Measurements from ENCODE around the gene OR5M3. TPM values are rescaled to one million over a fixed set of nuclear protein-coding genes. Genes with fewer than 3 reads are reported as not detected.

OR5M3 gene
- total and polyA plus RNA-seq, 2 of the 4 experiments (the other 2 are of a cell fraction): not detected

- H4K91ac ChIP-seq (ENCODE audit: insufficient read depth, low read depth, low read length): no peak overlapping the region
- dilution Hi-C loops (cut with HindIII; ENCODE audit: low sequenced_read_pairs, unreplicated experiment): no loop called here
- no peaks in the 10 kb centered on the region for H3K4me1 ChIP-seq (ENCODE audit: control insufficient read depth, insufficient read depth, low read length)
- no peaks in the 10 kb centered on the region for H3K79me1 ChIP-seq (ENCODE audit: low read depth in 1 of 2, low read length in 2 of 2)
- H3K4me2 ChIP-seq (ENCODE audit: low read depth, low read length): no peak overlapping the region
- no peak overlapping the region for H2BK120ac ChIP-seq (ENCODE audit: low read depth, low read length)
- no peak overlapping the region for H3K14ac ChIP-seq (replicated peaks; ENCODE audit: low read depth, low read length)
- CTCF ChIA-PET: no interaction called here
- H3K9me3 ChIP-seq (ENCODE audit: control insufficient read depth, insufficient read depth, low read length): peaks cover 2% of the 10 kb centered on the region; the same call in 1 of the 2 replicates
- no peaks in the 10 kb centered on the region for H3K9me1 ChIP-seq (ENCODE audit: insufficient read depth, low read length)
- intact Hi-C loops (cut with micrococcal nuclease): no loop called here
- H4K5ac ChIP-seq (ENCODE audit: low read depth, low read length): no peak overlapping the region
- no peak for DNase-seq
- no peak overlapping the region for H3K18ac ChIP-seq (ENCODE audit: low read depth, low read length)
- no peak overlapping the region for H3K4ac ChIP-seq (ENCODE audit: low read depth, low read length)
- H2AK5ac ChIP-seq (ENCODE audit: low read depth, low read length): no peak overlapping the region
- H2AK9ac ChIP-seq (replicated peaks; ENCODE audit: low read depth, low read length, poor library complexity): no peak overlapping the region
- no peaks in the 10 kb centered on the region for H4K20me1 ChIP-seq (ENCODE audit: insufficient read depth, low read length)
- no peak overlapping the region for H3K27ac ChIP-seq (ENCODE audit: insufficient read depth, low read length)
- no peaks in the 10 kb centered on the region for H3K36me3 ChIP-seq (ENCODE audit: control insufficient read depth, insufficient read depth, low read length)
- H3K27me3 ChIP-seq (ENCODE audit: control insufficient read depth, insufficient read depth, low read length): no peaks in the 10 kb centered on the region
- TF ChIP-seq RFX5 (IDR thresholded peaks at IDR 0.05; ENCODE audit: low read depth, low read length) (no peak), CTCF (conservative IDR thresholded peaks at IDR 0.05; ENCODE audit: low read depth, low read length) (no peak), MXI1 (IDR thresholded peaks at IDR 0.05; ENCODE audit: borderline replicate concordance, low read depth, low read length) (no peak), ELK1 (IDR thresholded peaks at IDR 0.05; ENCODE audit: borderline replicate concordance, low read depth, low read length) (no peak), NFE2L2 (IDR thresholded peaks at IDR 0.05; ENCODE audit: low read depth, low read length) (no peak), CHD1 (IDR thresholded peaks at IDR 0.05; ENCODE audit: low read depth, low read length) (no peak), MAFK (IDR thresholded peaks at IDR 0.05; ENCODE audit: low read depth, low read length) (no peak), RCOR1 (IDR thresholded peaks at IDR 0.05; ENCODE audit: insufficient replicate concordance, low read length) (no peak), MAZ (IDR thresholded peaks at IDR 0.05; ENCODE audit: borderline replicate concordance, low read depth, low read length) (no peak), FOS (IDR thresholded peaks at IDR 0.05; ENCODE audit: low read depth, low read length) (no peak), CEBPB (IDR thresholded peaks at IDR 0.05; ENCODE audit: low read depth, low read length) (no peak), USF2 (IDR thresholded peaks at IDR 0.05; ENCODE audit: low read depth, low read length) (no peak), BHLHE40 (IDR thresholded peaks at IDR 0.05; ENCODE audit: low read depth, low read length) (no peak), RAD21 (IDR thresholded peaks at IDR 0.05; ENCODE audit: low read length) (no peak), POLR2A (IDR thresholded peaks at IDR 0.05; ENCODE audit: low read depth, low read length) (no peak), SMC3 (IDR thresholded peaks at IDR 0.05; ENCODE audit: low read depth, low read length) (no peak)
- no TSS peak for BruUV-seq (replicated peaks)
- H2BK15ac ChIP-seq (ENCODE audit: low read depth, low read length): no peak overlapping the region
- H3K23ac ChIP-seq (ENCODE audit: low read depth, low read length): no peak overlapping the region
- no peak overlapping the region for H3K4me3 ChIP-seq (ENCODE audit: insufficient read depth, low read depth, low read length)
- H2BK20ac ChIP-seq (ENCODE audit: low read depth, low read length): no peak overlapping the region
- H3K9ac ChIP-seq (ENCODE audit: low read depth, low read length): no peak overlapping the region
- no peak overlapping the region for H2AFZ ChIP-seq (replicated peaks; ENCODE audit: low read length, poor library complexity)
- no peak overlapping the region for H4K8ac ChIP-seq (ENCODE audit: low read depth in 2 of 2, low read length in 2 of 2)
- no peak overlapping the region for H2BK5ac ChIP-seq (ENCODE audit: low read depth, low read length, poor library complexity, severe bottlenecking)
- no peak overlapping the region for H3K56ac ChIP-seq (ENCODE audit: extremely low read depth, insufficient read depth, low read length)
- WGBS, 2 experiments (ENCODE audit: extremely low coverage in 2 of 2, insufficient read length in 1 of 2): 17% methylated on average over 2 of the region's 5 CpGs; no CpG with 5 or more reads in 1 of the 2 experiments
- no peak for ATAC-seq (ENCODE audit: low read depth)
- POLR2A ChIA-PET (ENCODE audit: unreplicated experiment): no interaction called here
- in situ Hi-C loops (cut with MboI; ENCODE audit: low sequenced_read_pairs): no loop called here
Observed at GRCh38 chr11:56522008-56522407, 48.9 kb upstream of the OR5M3 start.

All from IMR-90 (cell line).